DND-41 (cell line): Measurements from ENCODE around the gene PUS7L.

ENCODE experiments used
- CTCF ChIP-seq: IDR thresholded peaks from 2 replicates; pipeline ENCODE4 v1.5.1; 2012; ENCODE audit warnings: borderline replicate concordance, low read length, moderate library complexity, mild to moderate bottlenecking; ENCODE audit not compliant: poor library complexity, severe bottlenecking; ENCODE audit errors: extremely low read depth
- EZH2 ChIP-seq: IDR thresholded peaks from 3 replicates; pipeline ENCODE4 v1.6.1; 2012; ENCODE audit warnings: borderline replicate concordance, low read depth, mild to moderate bottlenecking, moderate library complexity, low read length, inconsistent platforms; ENCODE audit not compliant: severe bottlenecking

- TF ChIP-seq CTCF (no peak), EZH2 (no peak)
These were observed 1.8 kb upstream of the PUS7L start for GRCh38 chr12:43760396-43760795.
